HG02870 (cell line): Measurements from ENCODE around the gene TMEM30B.
A peak's percentile ranks its signal among the peaks of the same experiment; 100 is the strongest.

Experiments
- ATAC-seq: cut with Tn5 transposase; IDR thresholded peaks from one replicate; pipeline ENCODE4 v1.9.1; 2021; ENCODE audit warnings: mild to moderate bottlenecking, moderate library complexity; ENCODE audit not compliant: unreplicated experiment

TMEM30B gene

GRCh38 chr14:61268812-61269211 lies 12.3 kb downstream of the TMEM30B start:
- no peak for ATAC-seq

- ATAC-seq, result no peak
Measured at GRCh38 chr14:61266891-61267740, 14.0 kb downstream of the TMEM30B start.

GRCh38 chr14:61266436-61266835 lies 14.7 kb downstream of the TMEM30B start:
- no peak for ATAC-seq

DNA sequence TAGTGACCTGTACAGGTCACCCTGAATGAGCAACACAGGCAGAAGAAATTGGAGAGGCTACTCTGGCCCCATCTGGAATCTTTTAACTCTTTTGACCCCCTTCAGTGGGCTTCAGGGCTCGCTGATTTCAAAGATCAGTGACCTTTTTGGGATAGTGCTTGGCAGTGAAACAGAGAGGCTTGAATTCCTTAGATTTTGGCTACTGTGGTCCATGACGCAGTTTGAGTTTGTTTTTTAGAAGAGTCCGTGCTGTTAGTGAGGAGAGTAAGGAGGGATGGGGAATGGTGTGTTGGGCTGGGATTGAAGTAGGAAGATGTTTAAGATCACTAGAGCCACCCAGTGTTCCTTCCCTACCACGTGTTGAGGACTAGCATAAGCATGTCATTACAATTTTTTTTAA lies 16.5 kb downstream of the TMEM30B start:
- no peak for ATAC-seq

GRCh38 chr14:61264010-61264571 lies 17.0 kb downstream of the TMEM30B start:
- no peak for ATAC-seq

GRCh38 chr14:61262082-61262481 lies 19.1 kb downstream of the TMEM30B start:
- no peak for ATAC-seq

- ATAC-seq, result no peak
Measured at GRCh38 chr14:61260939-61261776, 20.0 kb downstream of the TMEM30B start.

DNA sequence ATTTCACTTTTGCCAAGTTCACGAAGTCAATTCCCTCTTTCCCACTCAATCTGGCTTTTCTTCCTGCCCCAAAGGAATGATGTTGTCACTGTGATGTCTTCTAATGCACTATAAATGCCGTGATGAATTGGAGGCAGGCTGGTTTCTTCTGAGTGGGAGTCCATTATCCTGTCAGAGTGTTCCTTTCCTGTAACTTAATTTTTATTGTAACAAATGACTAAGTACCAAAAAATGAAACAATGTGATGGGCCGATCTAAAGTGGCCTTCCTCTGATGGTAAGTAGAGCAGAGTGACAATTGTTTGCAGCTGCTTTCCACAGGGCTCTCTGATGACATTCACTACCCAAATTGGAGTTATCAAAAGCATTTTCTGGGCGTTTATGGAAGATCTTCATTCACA lies 22.2 kb downstream of the TMEM30B start:
- ATAC-seq, result no peak

DNA sequence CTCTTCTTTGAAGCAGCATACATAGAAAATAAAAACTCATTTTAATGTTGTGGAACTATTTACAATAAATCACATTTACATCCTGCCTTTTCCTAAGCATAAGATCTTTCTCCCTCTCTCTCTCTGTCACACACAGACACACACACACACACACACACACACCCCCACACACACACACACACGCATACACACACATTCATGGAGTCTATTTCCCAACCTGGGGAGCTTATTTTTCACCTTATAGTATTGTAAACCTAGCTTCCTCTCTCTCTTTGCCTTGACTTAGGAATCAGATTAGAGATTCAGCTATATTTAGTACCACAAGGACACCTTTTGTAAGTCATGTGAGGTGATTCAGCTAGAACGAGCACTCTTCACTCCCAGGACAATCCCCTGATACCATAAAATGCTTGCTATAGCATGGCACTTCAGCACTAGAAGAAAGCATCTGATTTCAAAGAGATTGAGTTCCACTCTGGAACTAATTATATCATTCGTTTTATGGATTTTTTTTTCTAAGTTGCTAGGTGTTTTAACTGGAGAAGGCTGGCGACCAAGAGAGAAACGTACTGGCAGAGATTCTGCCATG lies 23.6 kb downstream of the TMEM30B start:
- ATAC-seq, result no peak

GRCh38 chr14:61256826-61257468 lies 24.2 kb downstream of the TMEM30B start:
- no peak for ATAC-seq

DNA sequence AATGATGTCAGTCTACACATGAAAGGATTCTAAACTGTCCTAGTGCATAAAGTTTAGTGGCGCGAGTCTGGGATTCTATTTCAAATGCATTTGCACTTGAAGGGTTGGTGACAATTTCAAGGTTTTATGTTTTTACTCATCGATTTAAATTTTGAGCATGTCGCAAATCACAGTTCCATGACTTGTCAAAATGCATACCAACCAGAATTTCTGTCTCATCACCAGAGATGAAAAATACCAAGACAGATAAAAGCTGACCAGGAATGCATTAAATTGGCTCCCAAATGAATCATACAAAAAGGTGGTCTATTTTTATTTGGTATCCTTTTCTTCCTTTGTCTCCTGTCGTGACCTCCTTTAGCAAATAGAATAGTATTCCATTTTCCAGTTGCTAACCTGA lies 25.2 kb downstream of the TMEM30B start:
- ATAC-seq, result no peak

DNA sequence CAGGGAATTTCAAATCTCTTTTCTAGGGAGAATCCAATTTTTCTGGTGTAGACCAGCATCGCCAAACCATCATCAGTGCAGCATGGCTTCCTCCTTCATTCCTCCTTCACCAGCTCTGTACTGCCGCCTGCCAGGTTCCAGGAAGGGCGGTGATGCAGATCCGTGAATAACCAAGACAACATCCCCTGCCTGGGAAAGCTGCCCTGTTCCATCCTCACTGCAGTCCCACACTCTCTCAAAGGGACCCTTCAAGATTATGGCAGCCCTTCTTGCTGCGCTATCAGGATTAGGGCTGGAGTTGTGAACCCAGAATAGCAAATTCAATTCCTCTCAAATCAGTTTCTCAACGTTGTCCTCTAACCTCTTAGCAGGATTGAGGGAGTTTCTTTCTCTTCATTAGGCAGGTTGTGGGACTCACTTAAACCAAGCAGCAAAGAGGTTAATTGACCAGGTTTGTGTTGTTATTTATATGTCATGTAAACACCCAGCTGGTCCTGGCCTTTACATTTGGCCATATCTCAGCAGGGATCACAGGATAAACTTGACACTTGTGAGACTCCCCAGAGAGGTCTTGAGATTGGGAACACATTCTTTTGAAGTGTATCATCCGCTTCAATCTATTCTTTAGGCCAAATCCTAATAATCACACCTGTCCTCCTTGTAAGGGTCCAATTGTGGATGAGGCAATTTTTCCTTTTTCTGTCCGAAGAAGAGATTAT lies 26.2 kb downstream of the TMEM30B start:
- ATAC-seq, result no peak

- ATAC-seq, result no peak
Measured at GRCh38 chr14:61253064-61253738, 27.9 kb downstream of the TMEM30B start.

DNA sequence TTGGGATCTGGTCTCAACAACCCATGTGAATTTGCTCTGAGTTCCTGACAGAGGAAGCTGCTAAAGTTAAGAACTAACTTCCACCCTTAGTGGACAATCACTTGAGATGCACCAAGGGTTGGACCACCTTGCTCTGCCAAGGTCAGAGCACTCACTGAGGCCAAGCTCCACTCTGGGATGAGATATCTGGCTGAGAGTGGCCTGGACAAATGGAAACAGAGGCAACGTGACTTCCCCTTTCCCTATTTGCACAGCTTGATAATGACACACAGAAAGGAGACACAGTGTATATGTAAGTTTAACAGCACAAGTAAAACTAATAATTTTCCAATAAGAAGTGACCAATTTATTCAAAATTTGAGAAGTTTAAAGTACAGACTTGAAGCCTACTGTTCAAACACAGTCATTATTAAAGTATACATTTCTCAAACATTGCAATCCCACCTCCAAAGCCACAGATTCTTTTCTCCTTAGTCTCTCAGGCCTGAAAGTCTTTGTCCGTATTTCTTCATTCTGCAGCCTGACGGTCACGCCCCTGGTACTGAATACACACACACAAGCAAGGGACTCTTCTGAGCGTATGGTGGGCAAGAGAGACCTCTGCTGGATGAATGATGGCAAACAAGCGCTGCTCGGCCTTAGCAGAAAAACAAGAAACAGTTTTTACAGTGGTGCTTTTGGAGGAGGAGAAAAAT lies 28.6 kb downstream of the TMEM30B start:
- ATAC-seq, result peak; percentile 98

GRCh38 chr14:61250063-61250462 lies 31.1 kb downstream of the TMEM30B start:
- no peak for ATAC-seq

DNA sequence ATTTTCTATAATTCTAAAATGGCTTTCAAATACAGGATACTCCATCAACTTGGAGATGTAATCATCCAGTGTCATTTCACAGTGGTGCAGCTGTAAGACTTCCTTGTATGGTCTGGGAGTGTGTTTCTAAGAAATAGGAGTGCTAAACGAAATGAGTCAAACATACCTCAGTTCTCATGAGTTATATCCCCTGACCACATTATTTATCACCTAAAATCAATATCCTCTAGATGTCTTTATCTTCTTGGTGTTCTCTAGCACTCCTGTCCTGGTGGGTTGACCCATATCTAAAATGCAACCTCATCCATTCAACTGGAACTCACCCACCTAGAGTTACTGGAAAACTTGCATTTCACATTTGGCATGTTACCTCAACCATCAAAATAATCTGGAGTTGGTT lies 33.2 kb downstream of the TMEM30B start:
- no peak for ATAC-seq

GRCh38 chr14:61246721-61247120 lies 34.4 kb downstream of the TMEM30B start:
- no peak for ATAC-seq

DNA sequence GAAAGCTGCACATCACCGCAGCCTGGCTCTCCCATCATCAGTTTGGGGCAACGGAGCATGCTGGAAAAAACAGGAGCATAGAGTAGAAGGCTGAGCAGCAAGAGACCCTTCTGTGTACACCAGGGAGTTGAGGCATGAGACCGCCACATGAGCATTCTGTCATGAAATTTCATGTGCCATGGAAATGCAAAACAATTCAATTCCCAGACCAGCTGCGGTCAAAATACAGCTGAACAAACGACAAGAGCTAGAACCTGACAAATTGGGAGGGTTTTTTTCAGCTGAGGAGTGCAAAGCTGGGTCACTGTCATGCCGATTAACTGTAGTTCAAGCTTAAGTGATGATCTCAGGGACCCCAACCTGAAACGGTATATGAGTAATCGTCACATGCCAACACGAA lies 37.1 kb downstream of the TMEM30B start:
- no peak for ATAC-seq

- no peak for ATAC-seq
Measured at GRCh38 chr14:61240206-61240605, 40.9 kb downstream of the TMEM30B start.
